Skin of body (tissue), 2 donors: ENCODE results near the gene CORO7. TPM values are rescaled to one million over a fixed set of nuclear protein-coding genes. Genes with fewer than 3 reads are reported as not detected.

Experiments used
- DNase-seq: peaks from one replicate; lab custom pipeline; 2025; lab: John Stamatoyannopoulos, UW
- total RNA-seq: library from RNA; depleted of rRNA; stranded (reverse); fragments of >200 nt; gene quantifications from one replicate; pipeline ENCODE4 v1.2.3, GENCODE V29; 2014

The CORO7 gene
- total RNA-seq, 1 donor from 2014 or later = 10.9 TPM

DNA sequence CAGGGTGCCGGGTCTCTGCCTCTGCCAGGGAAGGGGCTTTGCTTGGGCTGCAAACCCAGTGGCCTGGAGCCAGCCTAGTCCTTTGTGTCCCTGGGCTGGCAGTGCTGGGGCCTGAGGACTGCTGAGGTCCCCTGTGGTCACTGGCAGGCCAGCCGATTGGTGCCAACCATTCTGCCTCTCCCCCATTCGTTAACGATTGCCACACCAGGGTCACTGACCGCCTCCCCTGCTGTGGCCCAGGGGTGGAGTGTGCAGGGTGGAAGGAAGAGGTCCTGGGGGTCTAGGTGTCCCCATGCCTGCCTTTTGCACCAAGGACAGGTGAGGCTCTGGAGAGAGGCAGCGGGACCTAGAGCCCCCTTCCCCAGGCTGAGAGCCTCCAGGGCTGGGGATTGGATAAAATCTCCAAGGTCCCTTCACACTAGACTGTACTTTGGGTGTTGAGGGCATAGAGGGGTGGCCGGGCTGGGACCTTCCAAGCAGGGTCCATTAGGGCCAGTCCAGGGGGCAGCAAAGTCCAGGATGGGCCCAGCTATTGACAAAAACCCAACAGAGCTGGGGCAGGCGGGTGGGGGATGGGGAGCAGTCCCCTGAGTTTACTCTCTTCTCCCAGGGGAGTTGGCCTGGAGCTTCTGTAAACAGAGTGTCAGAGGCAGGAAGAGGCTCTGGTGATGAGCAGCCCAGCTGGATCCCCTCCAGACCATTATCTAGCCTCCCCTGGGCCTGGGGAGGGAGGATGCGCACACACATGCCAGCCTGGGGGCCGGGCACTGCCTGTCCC, 43.6 kb downstream of the CORO7 start:
- peak; percentile 17 for DNase-seq

DNA sequence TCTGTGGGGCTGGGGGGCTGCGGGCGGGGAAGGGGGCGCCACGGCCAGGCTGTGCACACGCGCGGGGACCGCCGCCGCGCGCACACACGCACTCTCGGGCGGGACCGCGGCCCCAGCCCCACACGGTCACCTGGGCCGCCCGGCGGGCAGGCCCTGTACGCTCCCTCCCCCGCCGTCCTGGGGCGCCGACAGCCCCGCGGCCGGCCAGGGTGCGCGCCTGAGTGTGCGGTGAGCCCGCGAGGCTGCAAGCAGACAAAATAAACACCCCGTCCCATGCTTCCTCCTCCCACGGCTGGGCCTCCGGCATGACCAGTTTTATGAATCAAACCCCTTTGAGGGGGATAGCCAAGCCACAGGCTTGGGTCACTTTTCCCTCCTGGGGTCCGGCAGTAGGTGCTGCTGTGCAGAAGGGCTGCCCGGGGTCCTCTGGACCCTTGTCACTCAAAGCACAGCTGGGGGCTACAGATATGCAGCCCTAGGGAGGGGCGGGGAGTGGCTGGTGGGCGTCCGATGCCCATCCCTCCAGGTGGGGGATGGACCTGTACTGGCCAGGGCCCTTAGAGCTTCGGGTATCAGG, 44.3 kb downstream of the CORO7 start:
- no peak for DNase-seq

DNA sequence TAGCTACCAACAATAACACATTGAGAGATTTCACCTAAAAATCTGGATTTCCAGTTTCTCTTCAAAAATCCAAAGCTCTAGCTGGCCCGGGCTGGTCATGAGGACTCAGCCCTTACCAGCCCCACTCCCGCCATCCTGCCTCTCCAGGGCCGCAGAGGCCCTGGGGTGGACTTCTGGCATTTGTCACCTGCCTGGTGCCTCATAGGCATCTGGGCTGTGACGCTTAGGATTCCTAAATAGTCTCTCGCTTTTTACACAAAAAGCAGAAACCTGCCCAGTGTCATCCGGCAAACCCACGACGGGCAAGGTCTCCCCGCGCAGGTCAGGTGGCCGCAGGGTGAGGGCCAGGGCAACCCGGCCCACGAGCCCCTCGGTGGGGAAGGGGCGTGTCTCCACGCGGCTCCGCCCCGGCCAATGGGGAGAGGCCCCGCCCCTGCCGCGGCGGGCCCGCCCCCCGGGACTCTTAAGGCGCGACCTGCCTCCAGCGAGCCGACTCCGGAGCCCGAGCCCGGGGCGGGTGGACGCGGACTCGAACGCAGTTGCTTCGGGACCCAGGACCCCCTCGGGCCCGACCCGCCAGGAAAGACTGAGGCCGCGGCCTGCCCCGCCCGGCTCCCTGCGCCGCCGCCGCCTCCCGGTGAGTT, 44.9 kb downstream of the CORO7 start, which contains the start of gene VASN:
VASN (plus strand) TSS at position 492 of the 644 bp plus-strand sequence. CDS start 9,030 bp downstream, outside the sequence.
- peak; percentile 38 for DNase-seq

DNA sequence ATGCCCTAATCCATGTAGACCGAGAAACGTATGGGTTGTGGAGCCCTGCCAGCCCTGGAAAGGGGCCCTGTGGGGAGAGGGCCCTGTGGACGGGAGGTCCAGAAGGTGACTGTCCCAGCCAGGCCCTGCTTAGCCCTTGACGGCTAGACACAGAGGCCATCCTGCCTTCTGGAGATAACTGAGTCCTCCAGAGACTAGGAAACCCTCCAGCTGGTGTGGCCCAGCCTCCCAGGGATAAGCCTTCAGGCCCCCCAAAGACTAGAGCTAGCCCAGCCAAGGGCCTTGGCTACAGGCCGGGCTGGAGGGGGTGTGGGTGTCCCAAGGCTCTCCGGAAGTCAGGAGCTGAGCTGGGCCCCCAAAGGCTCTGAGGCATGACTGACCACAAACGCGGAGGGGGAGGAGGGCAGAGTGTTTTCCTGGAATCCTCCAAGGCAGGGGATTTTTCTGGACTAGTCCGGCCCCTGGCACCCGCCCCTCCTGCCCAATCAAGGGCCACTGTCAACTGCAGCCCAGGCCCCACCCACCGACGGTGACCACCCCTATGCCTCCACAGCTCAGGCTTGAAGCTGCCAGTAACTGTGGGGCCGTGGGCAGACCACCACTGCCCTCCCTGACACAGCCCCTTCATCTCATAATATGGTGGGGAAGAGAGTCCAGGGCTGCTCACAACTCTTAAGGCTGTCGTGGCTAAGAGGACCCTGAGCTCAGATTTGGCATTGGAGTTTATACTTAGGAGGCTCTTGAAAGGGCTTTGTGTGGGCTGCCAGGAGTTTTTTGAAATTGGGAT, 45.6 kb downstream of the CORO7 start:
- no peak for DNase-seq

DNA sequence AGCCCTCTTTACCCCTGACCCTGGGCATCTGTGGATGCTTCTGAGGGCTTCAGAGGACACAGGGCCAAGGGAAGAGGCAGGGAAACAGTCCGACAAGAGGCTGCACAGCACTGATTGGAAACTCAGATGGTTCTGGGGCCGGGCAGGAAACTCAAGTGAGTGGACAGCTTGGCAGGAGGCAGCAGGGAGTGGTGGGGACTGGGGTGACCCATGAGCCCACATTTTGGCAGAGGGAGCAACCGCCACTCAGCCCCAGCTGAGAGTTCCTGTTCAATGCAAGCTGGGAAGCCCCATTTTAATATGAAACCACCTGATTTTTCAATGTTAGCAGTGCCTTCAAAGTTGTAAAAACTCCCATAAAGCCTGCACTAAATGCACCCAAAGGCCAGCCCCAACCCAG, 46.2 kb downstream of the CORO7 start:
- no peak for DNase-seq

DNA sequence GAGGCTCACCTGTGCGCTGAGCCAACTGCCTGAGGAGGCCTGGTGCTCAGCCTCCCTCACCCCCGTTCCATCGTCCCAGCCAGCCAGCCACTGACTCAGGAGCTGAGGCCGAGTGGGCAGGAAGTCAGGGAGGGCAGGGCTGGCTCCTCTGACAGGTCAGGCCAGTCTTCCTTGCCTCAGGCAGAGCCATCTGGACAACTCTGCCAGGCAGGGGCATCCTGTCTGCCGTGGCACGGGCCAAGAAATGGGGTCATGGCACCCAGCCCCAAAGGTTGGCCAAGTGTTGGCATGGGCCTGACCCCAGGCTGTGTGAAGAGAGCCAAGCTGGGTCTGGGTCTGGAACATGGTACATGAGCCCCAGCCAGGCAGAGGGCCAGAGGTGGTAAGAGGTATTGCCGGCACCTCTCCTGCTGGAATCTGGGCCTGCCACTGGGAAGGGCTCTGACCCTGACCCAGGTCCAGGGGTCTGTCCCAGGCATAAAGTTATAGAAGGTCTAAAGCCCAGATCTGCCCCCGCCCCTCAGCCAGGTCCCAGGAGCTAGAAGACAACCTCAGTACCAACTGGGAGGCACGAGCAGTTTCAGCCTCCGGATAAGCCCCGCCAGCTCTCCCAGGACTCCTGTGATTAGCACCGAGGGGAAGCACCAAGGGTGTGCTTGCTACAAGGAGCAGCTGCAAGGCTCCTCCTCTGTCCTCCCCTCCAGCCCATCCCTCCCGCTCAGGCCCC, 47.2 kb downstream of the CORO7 start:
- no peak for DNase-seq

DNA sequence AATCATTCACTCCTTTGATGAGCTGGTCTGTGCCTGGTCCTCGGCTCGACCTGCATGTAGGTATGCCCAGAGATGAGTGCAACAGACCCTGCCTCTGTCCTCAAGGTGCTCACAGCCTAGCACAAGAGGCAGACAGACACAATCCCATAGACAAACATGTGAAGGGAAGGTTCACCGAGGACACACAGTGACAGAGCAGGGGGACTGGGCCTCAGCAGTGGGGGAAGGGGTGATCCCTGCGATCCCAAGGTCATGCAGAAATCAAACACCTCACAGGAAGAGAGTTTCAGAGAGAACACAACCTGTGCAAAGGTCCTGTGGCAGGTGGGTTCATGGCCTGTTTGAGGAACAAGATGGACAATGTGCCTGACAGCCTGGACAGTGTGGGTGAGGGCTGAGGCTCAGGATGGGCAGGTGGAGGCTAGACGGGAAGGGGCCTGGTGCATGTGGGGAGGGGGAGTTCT, 49.0 kb downstream of the CORO7 start:
- no peak for DNase-seq

DNA sequence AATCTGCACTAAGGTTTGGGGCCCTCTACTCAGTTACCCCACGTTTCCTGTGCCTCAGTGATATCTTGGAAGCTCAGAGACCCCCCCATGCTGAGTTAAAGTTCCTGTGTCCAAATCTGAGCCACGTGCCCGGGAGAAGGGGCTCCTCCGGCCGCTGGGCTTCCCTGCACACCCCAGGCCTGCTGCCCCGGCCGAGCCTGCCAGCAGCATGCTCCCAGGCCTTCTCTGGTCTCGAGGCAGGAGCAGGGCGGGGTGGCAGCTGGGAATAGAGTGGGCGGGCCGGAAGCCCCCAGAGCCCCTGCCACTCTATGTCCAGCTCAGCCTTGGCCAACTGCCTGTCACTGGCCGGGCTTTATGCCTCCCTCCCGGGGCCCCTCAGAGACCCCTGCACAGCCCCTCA, 50.4 kb downstream of the CORO7 start:
- no peak for DNase-seq

DNA sequence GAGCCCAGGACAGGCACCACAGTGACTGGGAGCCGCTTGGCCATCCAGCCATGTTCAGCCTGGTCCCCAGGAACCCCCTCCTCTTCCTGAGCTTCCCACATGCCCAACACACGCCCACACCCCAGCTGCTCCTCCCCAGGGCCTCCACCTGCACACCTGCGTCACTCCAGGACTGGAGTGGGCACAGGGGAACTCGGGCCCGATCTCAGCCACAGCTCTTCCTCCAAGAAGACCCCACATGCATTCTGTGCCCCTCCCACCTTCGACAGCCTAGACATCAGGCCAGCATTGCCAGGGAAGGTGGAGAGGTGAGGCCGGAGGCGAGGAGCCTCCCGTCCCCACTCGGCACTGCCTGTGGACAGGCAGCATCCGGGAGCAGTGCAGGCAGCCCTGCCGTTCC, 50.8 kb downstream of the CORO7 start:
- DNase-seq = no peak

DNA sequence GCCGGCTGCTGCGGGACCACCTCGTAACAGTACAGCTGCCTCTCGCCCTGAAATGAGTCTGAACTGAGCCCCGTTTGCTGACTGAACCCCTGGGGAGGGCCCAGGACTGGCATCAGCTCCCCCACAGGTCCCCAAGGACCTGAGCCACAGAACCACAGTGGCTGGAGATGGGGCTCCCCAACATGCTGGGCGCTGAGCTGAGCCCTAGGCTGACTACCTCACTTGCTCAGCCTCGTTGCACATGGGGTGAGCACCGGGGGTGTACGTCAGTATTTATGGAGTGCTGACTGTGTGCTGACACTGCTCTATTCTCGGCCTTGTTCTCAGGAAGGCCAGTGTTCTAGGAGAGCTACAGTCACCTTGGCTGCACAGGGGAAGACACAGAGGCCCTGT, 51.4 kb downstream of the CORO7 start:
- DNase-seq = no peak

DNA sequence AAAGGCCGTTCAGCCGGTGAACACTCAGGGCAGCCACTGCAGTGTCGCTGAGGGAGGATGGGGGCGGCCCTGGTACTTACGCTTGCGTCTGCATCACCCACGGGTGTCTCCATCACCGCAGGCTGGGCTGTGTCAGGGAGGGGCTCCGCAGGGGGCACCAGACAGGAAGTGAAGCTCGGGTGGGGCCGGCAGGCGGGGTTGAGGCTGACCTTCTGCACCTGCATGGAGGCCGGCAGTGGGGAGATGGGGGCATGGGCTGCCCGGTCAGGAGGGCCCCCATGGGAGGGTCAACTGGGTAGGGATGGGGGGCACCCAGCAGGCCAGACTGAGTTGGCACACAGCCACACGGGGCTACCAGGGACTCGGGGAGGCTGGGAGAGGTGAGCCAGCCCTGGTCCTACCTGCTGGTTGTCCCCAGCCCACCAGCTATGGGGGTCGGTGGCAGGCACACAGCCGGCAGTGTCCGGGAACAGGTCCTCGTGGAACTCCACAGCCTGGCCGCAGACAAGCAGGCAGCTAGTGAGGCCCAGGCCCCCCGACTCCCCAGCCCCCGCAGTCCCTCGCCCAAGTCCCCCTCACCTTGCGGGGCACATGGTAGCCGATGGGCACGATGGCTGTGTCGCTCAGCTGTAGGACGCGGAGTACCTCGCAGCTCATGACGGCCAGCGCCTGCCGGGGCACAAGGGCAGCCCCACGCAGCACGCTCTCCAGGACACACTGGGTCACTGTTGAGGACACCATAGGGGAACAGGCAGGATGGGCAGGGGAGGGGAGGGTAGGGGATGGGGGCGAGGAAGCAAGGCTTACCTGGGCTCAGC, 52.0 kb downstream of the CORO7 start:
- DNase-seq = no peak

DNA sequence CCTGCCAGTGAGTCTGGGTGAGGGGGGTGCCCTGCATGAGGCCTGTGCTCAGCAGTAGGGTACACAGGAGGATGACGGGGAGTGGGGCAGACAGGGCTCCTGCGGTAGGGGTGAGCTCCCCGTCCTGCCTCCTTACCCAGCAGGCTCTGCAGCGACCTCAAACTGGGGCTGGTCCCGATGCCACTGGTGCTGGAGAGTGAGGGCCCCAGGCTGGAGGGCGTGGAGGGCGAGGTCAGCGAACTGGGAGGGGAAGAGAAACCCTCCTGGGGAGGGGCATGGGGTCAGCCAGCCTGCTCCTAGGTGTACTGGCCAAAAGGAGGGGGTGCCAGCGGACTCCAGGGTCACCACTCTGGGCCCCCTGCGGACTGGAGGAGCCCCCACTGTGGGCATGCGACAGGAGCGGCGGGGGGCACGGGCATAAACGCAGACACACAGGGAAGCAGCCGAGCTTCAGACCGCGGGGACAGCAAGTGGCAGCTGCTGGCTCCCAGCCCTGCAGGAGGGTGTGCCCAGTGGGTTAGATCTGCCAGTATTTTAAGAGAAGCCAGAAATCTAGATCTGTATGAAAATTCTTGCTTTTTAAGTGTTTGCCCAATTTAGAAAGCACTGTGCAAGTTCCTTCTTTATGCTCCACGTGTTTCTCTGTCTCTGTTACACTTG, 53.8 kb downstream of the CORO7 start:
- no peak for DNase-seq

DNA sequence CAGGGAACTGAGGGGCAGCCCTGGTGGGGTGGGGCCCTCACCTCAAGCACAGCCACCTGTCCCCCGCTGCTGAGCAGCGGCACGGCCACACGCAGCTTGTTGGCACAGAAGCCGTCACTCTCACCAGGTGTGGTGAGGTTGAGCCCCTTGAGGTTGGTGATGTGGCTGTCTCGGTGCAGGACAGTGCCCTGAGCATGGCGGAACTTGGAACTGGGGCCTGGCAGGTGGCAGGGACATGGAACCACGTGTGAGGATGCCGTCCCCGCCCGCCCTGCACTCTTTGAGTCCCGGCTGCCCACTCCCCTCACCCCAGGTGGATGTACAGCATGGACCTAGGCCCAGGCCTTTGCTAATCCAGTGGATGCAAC, 54.5 kb downstream of the CORO7 start:
- DNase-seq = no peak

DNA sequence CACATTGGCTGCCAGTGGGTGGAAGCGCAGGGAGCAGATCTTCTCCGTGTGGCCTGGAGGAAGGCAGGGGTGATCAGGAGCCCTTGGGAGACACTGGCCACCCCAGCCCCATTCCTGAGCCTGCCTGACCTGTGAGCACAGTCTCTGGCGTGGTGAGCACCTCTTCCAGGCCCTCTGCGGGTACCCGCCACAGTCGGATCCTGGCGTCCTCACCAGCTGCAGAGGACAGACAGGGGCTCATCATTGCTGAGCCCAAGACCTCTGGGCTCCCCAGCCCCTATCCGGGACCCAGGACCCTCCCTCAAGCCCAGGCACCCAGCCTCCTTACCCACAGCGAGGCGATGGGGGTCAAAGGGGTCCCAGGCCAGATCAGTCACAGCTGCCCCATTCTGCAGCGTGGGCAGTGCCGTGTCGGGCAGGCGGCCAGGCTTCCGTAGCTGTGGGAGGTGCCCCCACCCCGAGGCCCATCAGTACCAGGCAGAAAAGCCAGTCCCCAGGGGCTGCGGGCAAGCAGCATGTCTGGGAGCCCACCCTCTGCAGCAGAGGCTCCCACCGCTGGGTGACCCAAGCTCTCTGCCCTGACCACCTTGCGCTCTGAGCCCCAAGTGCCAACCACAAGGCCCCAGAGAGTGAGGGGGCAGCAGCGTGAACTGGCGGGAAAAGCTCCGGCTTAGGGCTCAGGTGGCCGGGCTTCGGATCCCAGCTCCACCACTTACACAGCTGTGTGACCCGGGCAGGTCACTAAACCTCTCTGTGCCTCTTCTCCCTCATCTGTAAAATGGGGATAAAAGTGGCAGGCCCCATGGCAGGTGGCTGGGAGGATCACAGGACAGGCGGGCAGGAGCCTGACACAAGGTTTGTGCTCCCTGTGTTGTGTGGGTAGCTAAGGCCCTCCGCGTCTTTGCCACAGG, 55.1 kb downstream of the CORO7 start:
- DNase-seq = no peak

DNA sequence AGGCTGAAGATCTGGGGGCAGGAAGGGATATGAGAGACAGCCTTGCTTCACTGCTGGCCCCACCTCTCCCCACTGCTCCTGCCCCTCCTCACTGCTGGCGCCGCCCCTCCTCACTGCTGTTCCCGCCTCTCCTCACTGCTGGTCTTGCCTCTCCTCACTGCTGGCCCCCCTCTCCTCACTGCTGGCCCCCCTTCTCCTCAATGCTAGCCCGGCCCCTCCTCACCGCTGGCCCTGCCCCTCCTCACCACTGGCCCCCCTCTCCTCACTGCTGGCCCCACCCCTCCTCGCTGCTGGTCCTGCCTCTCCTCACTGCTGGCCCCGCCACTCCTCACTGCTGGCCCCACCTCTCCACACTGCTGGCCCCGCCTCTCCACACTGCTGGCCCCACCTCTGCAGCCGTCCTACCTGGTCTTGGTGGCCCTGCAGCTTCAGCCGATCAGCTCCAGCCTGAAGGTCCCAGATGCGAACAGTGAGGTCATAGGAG, 55.8 kb downstream of the CORO7 start:
- no peak for DNase-seq

DNA sequence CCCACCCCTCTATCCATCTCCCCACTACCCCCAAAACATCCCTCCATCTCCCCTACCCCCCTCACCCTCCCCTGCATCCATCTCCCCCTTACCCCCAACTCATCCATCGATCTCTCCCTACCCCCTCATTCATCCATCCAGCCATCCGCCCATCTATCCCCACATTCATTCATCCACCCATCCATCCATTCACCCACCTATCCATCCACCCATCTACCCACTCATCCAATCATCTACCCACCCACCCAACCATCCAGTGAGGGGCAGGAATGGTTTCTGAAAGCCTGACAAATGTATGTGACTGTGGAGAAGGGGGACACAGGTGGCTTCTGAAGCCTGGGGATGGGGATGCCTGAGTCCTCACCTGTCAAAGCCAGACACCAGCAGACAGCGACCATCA, 56.5 kb downstream of the CORO7 start:
- DNase-seq = no peak

DNA sequence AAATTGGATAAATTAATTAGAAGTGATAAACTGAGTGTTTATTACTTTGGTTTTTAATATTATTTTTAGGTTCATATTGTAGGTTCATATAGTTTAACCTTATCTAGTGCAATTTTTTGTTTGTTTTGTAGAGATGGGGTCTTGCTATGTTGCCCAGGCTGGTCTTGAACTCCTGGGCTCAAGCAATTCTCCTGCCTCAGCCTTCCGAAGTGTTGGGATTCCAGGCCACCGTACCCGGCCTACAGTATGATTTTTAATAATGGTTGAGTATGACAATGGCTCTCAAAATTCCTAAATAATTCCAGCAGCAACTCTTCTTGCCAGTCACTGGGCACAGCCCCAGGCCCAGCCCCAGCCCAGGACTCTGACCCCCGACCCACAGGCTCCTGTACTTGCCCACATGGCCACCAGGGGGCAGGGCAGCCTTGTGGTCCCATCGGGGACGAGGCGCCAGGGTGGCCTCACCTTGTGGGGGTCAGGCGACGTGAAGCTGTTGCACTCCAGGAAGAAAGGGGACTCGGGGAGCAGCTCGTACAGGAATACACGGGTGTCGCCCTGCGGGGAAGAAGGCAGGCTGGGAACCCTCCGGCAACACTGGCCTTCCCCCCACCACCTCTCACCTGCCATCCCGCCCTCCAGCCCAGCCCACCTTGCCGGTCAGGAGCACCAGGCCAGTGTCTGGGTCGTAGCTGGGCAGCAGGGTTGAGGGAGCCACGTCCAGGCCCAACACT, 57.4 kb downstream of the CORO7 start:
- no peak for DNase-seq

DNA sequence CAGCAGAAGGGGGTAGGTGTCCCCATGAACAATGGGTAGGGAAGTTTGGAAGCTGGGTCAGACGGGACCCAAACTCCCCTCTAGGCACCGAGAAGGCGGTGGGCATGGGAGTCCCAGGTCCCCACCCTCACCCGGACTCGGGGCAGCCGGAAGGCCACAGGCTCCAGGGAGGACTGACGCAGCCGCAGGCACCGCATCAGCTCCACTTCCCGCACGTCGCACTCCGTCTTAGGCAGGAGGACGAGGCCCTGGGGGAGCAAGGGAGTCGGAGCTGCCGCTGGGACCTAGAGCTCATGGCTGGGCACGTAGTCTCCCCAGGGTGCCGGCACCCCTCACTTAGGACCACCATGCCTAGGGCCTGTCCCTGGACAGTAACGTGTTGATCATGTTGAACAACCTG, 58.2 kb downstream of the CORO7 start:
- DNase-seq = no peak
